ENCODE measurements around the gene ZNRF4.
A peak's percentile ranks its signal among the peaks of the same experiment; 100 is the strongest.

ZNRF4 gene

DNA sequence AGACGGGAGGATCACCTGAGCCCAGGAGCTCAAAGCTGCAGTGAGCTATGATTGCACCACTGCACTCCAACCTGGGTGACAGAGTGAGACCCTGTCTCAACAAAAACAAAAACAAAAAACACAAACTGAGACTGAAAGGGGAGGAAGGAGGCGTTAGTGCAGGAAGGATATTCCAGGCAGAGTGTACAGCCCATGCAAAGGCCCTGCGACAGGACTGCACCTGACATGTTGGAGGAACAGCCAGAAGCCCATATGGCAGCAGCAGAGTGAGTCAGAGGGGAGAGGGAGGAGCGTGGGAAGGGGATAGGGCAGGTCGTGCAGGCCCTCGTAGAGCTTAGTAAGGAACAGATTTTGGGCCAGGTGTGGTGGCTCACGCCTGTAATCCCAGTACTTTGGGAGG lies 3.2 kb downstream of the ZNRF4 start:
- Histone ChIP-seq H3K36me3 (ENCODE audit: insufficient read depth, low read length) (no peaks in the 10 kb centered on the region), H3K27ac (no peak overlapping the region), H3K9ac (ENCODE audit: insufficient read length) (no peak overlapping the region), H3K9me3 (ENCODE audit: low read depth, low read length) (no peaks in the 10 kb centered on the region), H3K4me3 (no peak overlapping the region)
- DNase-seq (ENCODE audit: low read depth, low spot score), result no peak
- no peak for TF ChIP-seq FOXP2 (optimal IDR thresholded peaks at IDR 0.05; ENCODE audit: control extremely low read depth, extremely low read length, insufficient read depth)

DNA sequence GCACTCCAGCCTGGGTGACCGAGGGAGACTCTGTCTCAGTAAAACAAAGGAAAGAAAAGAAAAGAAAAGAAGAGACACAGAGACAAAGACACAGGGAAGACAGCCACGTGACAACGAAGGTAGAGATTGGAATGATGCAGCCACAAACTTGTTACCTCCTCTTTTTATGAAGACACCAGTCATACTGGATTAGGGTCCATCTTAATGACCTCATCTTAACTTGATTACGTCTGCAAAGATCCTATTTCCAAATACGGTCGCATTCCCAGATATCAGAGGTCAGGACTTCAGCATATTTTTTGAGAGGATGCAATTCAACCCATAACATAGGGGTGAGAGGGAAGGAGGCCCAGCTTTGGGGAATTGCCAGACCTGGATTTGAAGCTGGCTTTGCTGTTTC lies 4.1 kb downstream of the ZNRF4 start:
- H3K9me3 ChIP-seq (ENCODE audit: low read depth, low read length), result no peaks in the 10 kb centered on the region
- no peak overlapping the region for H3K27ac ChIP-seq
- no peak overlapping the region for H3K9ac ChIP-seq (ENCODE audit: insufficient read length)
- no peak overlapping the region for H3K4me3 ChIP-seq
- DNase-seq (ENCODE audit: low read depth, low spot score), result no peak
- no peaks in the 10 kb centered on the region for H3K36me3 ChIP-seq (ENCODE audit: insufficient read depth, low read length)
- TF ChIP-seq POLR2AphosphoS5 (IDR thresholded peaks at IDR 0.05; ENCODE audit: borderline replicate concordance, low read depth, low read length), result no peak
- TF ChIP-seq EZH2 (IDR thresholded peaks at IDR 0.05), result no peak
- no peak for TF ChIP-seq FOXP2 (optimal IDR thresholded peaks at IDR 0.05; ENCODE audit: control extremely low read depth, extremely low read length, insufficient read depth)

DNA sequence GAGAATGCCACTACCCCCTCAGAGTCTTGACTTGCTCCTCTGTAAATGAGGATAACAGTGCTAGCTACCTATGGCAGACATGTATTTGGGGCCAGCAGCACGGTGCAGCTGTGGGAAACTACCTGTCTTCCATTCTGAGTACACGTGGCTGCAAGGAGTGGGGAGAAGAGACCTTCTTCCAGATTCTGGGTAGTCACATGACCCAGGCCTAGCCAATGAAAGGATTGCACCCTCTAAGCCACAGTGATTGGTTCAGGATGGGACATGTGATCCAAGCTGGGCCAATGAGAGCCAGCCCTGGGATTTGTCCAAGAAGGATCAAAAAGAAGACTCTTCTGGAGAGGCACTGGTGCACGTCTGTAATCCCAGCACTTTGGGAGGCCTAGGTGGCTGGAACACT lies 5.5 kb downstream of the ZNRF4 start:
- H3K9me3 ChIP-seq (ENCODE audit: low read depth, low read length), result no peaks in the 10 kb centered on the region
- DNase-seq (ENCODE audit: low read depth, low spot score), result no peak
- no peak for TF ChIP-seq FOXP2 (optimal IDR thresholded peaks at IDR 0.05; ENCODE audit: control extremely low read depth, extremely low read length, insufficient read depth)
- no peak for TF ChIP-seq EZH2 (IDR thresholded peaks at IDR 0.05)
- TF ChIP-seq POLR2AphosphoS5 (IDR thresholded peaks at IDR 0.05; ENCODE audit: borderline replicate concordance, low read depth, low read length), result no peak
- no peaks in the 10 kb centered on the region for H3K36me3 ChIP-seq (ENCODE audit: insufficient read depth, low read length)
- no peak overlapping the region for H3K27ac ChIP-seq
- H3K9ac ChIP-seq (ENCODE audit: insufficient read length), result no peak overlapping the region
- H3K4me3 ChIP-seq, result no peak overlapping the region

DNA sequence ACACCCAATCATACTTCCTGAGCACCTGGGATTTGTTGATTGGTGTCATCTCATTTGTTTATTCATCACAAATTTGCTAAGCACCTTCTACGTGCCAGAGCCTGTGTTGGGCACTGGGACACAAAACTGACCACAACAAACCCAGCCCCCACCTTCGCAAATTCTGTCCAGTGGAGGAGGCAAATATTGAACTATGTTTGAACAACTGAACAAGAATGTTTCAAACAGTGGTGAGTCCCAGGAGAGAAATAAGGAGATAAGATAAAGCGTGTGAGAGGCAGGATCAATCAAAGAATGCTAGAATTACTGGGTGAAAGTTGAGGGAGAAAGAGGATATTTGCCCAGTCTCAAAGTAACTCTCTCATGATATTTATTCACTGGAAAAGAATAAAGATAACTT lies 8.7 kb downstream of the ZNRF4 start:
- DNase-seq (ENCODE audit: low read depth, low spot score), result no peak
- TF ChIP-seq POLR2AphosphoS5 (IDR thresholded peaks at IDR 0.05; ENCODE audit: borderline replicate concordance, low read depth, low read length) (no peak), FOXP2 (optimal IDR thresholded peaks at IDR 0.05; ENCODE audit: control extremely low read depth, extremely low read length, insufficient read depth) (no peak)

DNA sequence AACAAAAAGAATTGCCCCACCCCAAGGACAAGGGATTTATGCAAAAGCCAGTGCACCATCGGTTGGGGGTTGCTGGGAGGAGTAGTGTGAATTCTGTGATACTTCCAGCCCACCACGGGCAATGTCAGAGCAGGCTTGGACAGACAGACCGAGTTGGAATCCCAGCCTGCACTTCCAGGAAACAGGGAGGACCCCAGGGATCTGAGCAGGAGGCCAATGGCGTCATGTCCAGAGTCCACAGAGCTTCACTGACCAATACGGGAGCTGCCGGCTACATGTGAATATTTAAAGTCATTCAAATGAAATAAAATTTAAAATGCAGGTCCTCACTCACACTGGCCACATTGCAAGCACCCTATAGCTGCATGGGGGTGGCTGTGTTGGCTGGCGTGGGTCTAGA lies 10.9 kb downstream of the ZNRF4 start:
- no peak overlapping the region for H3K27ac ChIP-seq
- no peak overlapping the region for H3K9ac ChIP-seq (ENCODE audit: insufficient read length)
- H3K4me3 ChIP-seq, result no peak overlapping the region
- H3K36me3 ChIP-seq (ENCODE audit: insufficient read depth, low read length), result no peaks in the 10 kb centered on the region
- no peaks in the 10 kb centered on the region for H3K9me3 ChIP-seq (ENCODE audit: low read depth, low read length)
- no peak for DNase-seq (ENCODE audit: low read depth, low spot score)
- TF ChIP-seq POLR2AphosphoS5 (IDR thresholded peaks at IDR 0.05; ENCODE audit: borderline replicate concordance, low read depth, low read length) (no peak), FOXP2 (optimal IDR thresholded peaks at IDR 0.05; ENCODE audit: control extremely low read depth, extremely low read length, insufficient read depth) (no peak), EZH2 (IDR thresholded peaks at IDR 0.05) (no peak)

More for the DNA sequence above, 8.7 kb downstream of the ZNRF4 start:
- Histone ChIP-seq H3K9me3 (ENCODE audit: low read depth, low read length) (no peaks in the 10 kb centered on the region), H3K36me3 (ENCODE audit: insufficient read depth, low read length) (no peaks in the 10 kb centered on the region), H3K9ac (ENCODE audit: insufficient read length) (no peak overlapping the region), H3K27ac (no peak overlapping the region), H3K4me3 (no peak overlapping the region)

DNA sequence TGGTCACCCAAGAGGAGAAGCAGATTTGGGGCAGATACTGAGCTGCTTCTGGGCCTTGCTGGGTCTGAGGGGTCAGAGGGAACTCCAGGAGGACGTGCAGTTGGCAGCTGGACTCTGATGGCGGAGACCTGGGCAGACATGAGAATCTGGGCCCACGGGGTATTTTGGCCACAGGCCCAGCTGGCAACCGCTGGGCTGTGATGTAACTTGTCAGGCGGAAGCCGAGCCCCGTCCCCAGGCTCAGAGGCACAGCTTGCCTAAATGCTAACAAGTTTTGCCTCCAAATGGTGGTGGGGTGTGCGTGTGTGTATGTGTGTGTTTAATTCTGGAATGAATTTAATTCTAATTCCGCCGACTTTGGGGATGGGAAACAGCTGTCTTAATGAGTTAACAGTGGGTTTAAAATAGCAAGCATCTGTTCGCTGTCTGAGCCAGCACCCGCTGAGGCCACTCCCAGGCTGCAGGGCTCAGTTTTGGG lies 11.6 kb downstream of the ZNRF4 start:
- no peaks in the 10 kb centered on the region for H3K9me3 ChIP-seq (ENCODE audit: low read depth, low read length)
- peak overlapping the region; percentile 10 for H3K4me3 ChIP-seq
- no peaks in the 10 kb centered on the region for H3K36me3 ChIP-seq (ENCODE audit: insufficient read depth, low read length)
- H3K9ac ChIP-seq (ENCODE audit: insufficient read length), result no peak overlapping the region
- DNase-seq (ENCODE audit: low read depth, low spot score), result no peak
- H3K27ac ChIP-seq, result 0 out of 2 replicates have a peak overlapping the region, but pooled peaks have one; percentile 31
- TF ChIP-seq POLR2AphosphoS5 (IDR thresholded peaks at IDR 0.05; ENCODE audit: borderline replicate concordance, low read depth, low read length) (no peak), FOXP2 (optimal IDR thresholded peaks at IDR 0.05; ENCODE audit: control extremely low read depth, extremely low read length, insufficient read depth) (no peak), EZH2 (IDR thresholded peaks at IDR 0.05) (no peak)

DNA sequence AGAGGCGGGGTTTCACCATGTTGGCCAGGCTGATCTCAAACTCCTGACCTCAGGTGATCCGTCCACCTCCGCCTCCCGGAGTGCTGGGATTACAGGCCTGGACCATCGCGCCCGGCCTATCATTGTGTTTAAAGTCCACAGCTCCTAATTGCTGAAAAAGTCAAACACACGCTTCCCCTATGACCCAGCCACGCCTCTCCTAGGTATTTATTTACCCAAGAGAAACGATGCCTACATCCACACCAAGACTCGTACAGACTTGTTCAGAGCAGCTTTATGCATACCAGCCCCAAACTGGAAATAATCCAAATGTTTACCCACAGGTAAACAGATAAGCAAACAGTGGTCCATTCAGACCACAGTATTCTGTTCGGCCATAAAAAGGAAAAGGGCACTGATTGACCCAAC lies 15.1 kb downstream of the ZNRF4 start:
- Histone ChIP-seq H3K9ac (ENCODE audit: insufficient read length) (no peak overlapping the region), H3K36me3 (ENCODE audit: insufficient read depth, low read length) (no peaks in the 10 kb centered on the region), H3K9me3 (ENCODE audit: low read depth, low read length) (no peaks in the 10 kb centered on the region), H3K27ac (no peak overlapping the region), H3K4me3 (no peak overlapping the region)
- DNase-seq (ENCODE audit: low read depth, low spot score), result no peak
- no peak for TF ChIP-seq EZH2 (IDR thresholded peaks at IDR 0.05)
- no peak for TF ChIP-seq POLR2AphosphoS5 (IDR thresholded peaks at IDR 0.05; ENCODE audit: borderline replicate concordance, low read depth, low read length)
- TF ChIP-seq FOXP2 (optimal IDR thresholded peaks at IDR 0.05; ENCODE audit: control extremely low read depth, extremely low read length, insufficient read depth), result no peak

DNA sequence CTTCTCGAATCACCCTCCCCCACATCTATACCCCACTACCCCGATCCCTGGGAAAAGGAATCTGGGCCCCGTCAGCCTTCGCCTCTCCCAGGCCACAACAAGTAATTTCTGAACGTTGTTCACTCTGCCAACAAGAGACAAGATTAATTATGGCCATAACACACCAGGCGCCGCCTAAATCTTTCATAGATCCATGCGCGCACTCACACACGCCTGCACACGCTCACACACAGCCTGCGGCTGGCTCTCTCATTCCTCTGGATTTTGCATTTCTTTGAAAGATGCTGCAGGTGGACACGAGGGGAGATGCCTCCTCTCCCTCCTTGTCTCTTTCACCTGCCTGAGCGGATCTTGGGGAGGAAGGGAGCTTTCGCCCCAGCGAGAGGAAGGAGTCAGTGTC lies 17.1 kb downstream of the ZNRF4 start:
- no peak overlapping the region for H3K9ac ChIP-seq (ENCODE audit: insufficient read length)
- TF ChIP-seq FOXP2 (optimal IDR thresholded peaks at IDR 0.05; ENCODE audit: control extremely low read depth, extremely low read length, insufficient read depth) (no peak), POLR2AphosphoS5 (IDR thresholded peaks at IDR 0.05; ENCODE audit: borderline replicate concordance, low read depth, low read length) (no peak), EZH2 (IDR thresholded peaks at IDR 0.05) (no peak)
- H3K36me3 ChIP-seq (ENCODE audit: insufficient read depth, low read length), result no peaks in the 10 kb centered on the region
- H3K4me3 ChIP-seq, result no peak overlapping the region
- no peaks in the 10 kb centered on the region for H3K9me3 ChIP-seq (ENCODE audit: low read depth, low read length)
- H3K27ac ChIP-seq, result no peak overlapping the region
- DNase-seq (ENCODE audit: low read depth, low spot score), result no peak

DNA sequence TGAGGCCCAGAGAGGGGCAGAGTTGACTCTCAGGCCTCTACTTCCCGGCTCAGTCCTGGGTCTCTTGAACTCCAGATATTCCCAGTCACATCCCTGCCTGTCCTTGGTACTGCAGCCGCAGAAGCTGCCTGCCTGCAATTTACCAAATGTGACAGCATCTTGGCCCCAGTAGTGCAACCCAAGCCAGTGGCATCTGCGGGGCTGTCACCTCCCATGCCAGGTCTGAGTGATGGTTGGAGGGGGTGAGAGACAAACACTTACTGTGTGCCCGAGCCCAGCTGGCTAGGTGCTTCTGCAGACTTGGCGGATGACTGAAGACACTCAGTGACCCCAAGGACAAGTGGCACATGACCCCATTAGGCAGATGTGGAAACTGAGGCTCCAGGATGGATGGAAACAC lies 18.4 kb downstream of the ZNRF4 start:
- no peak for DNase-seq (ENCODE audit: low read depth, low spot score)
- H3K36me3 ChIP-seq (ENCODE audit: insufficient read depth, low read length), result no peaks in the 10 kb centered on the region
- no peak overlapping the region for H3K4me3 ChIP-seq
- no peak overlapping the region for H3K27ac ChIP-seq
- TF ChIP-seq EZH2 (IDR thresholded peaks at IDR 0.05) (no peak), FOXP2 (optimal IDR thresholded peaks at IDR 0.05; ENCODE audit: control extremely low read depth, extremely low read length, insufficient read depth) (no peak), POLR2AphosphoS5 (IDR thresholded peaks at IDR 0.05; ENCODE audit: borderline replicate concordance, low read depth, low read length) (no peak)
- H3K9ac ChIP-seq (ENCODE audit: insufficient read length), result no peak overlapping the region
- no peaks in the 10 kb centered on the region for H3K9me3 ChIP-seq (ENCODE audit: low read depth, low read length)
